ENCODE data around the gene DESI1.

The DESI1 gene

DNA sequence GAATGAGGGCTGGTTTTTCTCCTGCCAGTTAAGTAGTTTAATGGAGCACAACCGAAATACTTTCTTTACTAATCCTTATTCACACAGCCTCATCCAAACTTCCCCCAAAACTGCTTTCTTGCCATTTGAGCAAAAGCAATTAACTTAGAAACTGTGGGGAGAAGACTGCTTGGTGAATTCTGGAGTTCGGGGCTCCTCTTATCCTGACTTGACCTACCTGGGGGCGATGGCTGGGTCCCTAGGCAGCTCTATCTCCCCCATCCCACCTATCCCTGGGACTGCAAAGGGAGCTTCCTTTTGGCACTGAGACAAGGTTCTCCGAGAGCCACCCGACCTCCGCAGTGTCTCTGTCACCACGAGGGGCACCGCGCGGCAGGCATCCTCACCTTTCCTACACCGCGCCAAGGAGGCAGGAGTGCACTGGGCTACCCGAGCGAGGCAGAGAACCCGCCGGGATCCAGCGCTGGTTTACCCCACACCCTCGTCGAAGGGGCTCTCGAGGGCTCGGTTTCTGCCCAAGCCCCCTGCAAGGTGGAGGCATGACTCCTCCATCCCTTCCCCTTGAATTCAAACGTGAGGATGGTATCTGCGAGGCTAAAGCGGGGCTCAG is 759 bp downstream of the DESI1 start:
- TF ChIP-seq SIN3A (IDR thresholded peaks at IDR 0.05; ENCODE audit: borderline replicate concordance, insufficient read depth, low read length): no peak
- TF ChIP-seq, protein P1, sequence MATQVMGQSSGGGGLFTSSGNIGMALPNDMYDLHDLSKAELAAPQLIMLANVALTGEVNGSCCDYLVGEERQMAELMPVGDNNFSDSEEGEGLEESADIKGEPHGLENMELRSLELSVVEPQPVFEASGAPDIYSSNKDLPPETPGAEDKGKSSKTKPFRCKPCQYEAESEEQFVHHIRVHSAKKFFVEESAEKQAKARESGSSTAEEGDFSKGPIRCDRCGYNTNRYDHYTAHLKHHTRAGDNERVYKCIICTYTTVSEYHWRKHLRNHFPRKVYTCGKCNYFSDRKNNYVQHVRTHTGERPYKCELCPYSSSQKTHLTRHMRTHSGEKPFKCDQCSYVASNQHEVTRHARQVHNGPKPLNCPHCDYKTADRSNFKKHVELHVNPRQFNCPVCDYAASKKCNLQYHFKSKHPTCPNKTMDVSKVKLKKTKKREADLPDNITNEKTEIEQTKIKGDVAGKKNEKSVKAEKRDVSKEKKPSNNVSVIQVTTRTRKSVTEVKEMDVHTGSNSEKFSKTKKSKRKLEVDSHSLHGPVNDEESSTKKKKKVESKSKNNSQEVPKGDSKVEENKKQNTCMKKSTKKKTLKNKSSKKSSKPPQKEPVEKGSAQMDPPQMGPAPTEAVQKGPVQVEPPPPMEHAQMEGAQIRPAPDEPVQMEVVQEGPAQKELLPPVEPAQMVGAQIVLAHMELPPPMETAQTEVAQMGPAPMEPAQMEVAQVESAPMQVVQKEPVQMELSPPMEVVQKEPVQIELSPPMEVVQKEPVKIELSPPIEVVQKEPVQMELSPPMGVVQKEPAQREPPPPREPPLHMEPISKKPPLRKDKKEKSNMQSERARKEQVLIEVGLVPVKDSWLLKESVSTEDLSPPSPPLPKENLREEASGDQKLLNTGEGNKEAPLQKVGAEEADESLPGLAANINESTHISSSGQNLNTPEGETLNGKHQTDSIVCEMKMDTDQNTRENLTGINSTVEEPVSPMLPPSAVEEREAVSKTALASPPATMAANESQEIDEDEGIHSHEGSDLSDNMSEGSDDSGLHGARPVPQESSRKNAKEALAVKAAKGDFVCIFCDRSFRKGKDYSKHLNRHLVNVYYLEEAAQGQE (IDR thresholded peaks at IDR 0.05; ENCODE audit: insufficient read depth in 1 of 2, low read depth in 2 of 2, low read length in 2 of 2): no peak
- TF ChIP-seq POLR2AphosphoS5 (IDR thresholded peaks at IDR 0.05; ENCODE audit: low read depth, low read length): no peak
- no peak for TF ChIP-seq FOXP2 (optimal IDR thresholded peaks at IDR 0.05; ENCODE audit: borderline replicate concordance, extremely low read depth, extremely low read length, insufficient read depth)
- TF ChIP-seq TAF1 (IDR thresholded peaks at IDR 0.05; ENCODE audit: borderline replicate concordance, insufficient read depth, low read length): no peak

DNA sequence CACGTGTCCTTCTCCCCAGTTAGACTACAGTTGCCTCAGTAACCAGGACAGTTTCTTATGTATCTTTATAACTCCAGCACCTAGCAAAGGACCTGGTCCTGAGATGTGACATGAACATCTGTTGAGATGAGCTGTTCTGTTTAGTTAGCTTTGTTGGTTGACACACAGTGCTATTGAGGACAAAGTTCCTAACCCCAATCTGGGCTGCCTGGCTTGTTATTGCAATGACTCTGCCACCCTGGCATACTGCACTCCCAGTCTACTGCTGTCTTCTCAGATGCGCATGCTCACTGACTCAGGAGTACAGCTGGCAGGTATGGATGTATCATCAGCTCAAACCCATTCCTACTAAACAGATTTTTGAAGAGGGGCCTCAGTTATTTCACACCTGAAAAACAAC is 7.4 kb downstream of the DESI1 start:
- TF ChIP-seq TAF1 (IDR thresholded peaks at IDR 0.05; ENCODE audit: borderline replicate concordance, insufficient read depth, low read length) (no peak), FOXP2 (optimal IDR thresholded peaks at IDR 0.05; ENCODE audit: borderline replicate concordance, extremely low read depth, extremely low read length, insufficient read depth) (no peak), SIN3A (IDR thresholded peaks at IDR 0.05; ENCODE audit: borderline replicate concordance, insufficient read depth, low read length) (no peak), POLR2AphosphoS5 (IDR thresholded peaks at IDR 0.05; ENCODE audit: low read depth, low read length) (no peak)
- TF ChIP-seq, protein P1 (IDR thresholded peaks at IDR 0.05; ENCODE audit: insufficient read depth in 1 of 2, low read depth in 2 of 2, low read length in 2 of 2): no peak

DNA sequence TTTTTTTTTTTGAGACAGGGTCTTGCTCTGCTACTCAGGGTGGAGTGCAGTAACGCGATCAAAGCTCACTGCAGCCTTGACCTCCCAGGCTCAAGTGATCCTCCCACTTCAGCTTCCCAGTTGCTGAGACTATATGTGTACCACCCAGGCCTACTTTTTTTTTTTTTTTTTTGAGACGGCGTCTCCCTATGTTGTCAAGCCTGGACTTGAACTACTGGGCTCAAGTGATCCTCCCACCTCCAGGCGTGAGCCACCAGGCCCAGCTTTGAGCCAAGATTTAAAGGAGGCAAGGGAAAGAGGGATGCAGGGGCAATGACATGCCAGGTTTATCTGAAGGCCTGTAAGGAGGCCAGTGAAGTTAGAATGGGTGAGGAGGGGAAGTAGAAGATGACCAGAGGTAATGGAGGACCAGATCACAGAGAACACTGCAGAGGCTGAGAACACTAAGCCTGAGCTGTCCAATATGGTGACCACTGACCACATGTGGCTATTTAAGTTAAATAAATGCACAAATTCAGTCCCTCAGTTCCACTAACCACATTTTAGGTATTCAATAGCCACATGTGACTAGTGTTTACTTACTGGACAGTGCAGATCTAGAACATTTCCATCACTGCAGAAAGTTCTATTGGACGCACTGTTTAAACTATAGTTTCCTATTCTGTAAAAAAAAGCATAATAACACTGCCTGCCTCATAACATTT is 8.1 kb downstream of the DESI1 start:
- TF ChIP-seq, protein P1 (IDR thresholded peaks at IDR 0.05; ENCODE audit: insufficient read depth in 1 of 2, low read depth in 2 of 2, low read length in 2 of 2): no peak
- no peak for TF ChIP-seq FOXP2 (optimal IDR thresholded peaks at IDR 0.05; ENCODE audit: borderline replicate concordance, extremely low read depth, extremely low read length, insufficient read depth)
- no peak for TF ChIP-seq TAF1 (IDR thresholded peaks at IDR 0.05; ENCODE audit: borderline replicate concordance, insufficient read depth, low read length)
- no peak for TF ChIP-seq SIN3A (IDR thresholded peaks at IDR 0.05; ENCODE audit: borderline replicate concordance, insufficient read depth, low read length)
- TF ChIP-seq POLR2AphosphoS5 (IDR thresholded peaks at IDR 0.05; ENCODE audit: low read depth, low read length): no peak

DNA sequence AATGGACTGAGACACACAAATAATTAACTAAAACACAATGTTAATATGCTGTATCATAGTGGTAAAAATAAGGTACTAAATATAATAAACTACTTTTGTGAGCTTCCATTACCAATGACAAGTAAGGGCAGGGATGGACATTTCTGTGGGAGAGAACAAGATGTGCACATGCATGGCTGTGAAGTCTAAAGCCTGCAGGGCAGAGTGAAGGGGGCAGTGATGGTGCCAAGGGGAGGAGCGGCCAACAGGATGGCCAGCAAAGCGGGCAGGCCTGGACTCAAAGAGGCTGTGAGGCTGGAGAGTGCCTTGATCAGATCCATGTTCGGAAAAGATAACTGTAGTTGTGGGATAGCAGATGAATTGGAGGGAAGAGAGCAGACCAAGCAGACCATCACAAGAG is 12.5 kb downstream of the DESI1 start:
- TF ChIP-seq POLR2AphosphoS5 (IDR thresholded peaks at IDR 0.05; ENCODE audit: low read depth, low read length): no peak
- TF ChIP-seq, protein P1 (IDR thresholded peaks at IDR 0.05; ENCODE audit: insufficient read depth in 1 of 2, low read depth in 2 of 2, low read length in 2 of 2): no peak
- TF ChIP-seq TAF1 (IDR thresholded peaks at IDR 0.05; ENCODE audit: borderline replicate concordance, insufficient read depth, low read length): no peak
- no peak for TF ChIP-seq FOXP2 (optimal IDR thresholded peaks at IDR 0.05; ENCODE audit: borderline replicate concordance, extremely low read depth, extremely low read length, insufficient read depth)
- no peak for TF ChIP-seq SIN3A (IDR thresholded peaks at IDR 0.05; ENCODE audit: borderline replicate concordance, insufficient read depth, low read length)

Measured in PFSK-1 (cell line).